ENCODE measurements around the gene ESPNL. TPM values are rescaled to one million over a fixed set of nuclear protein-coding genes. Genes with fewer than 3 reads are reported as not detected.

ESPNL gene
- total RNA-seq, 1 donor from 2014 or later, result 0.69 TPM

DNA sequence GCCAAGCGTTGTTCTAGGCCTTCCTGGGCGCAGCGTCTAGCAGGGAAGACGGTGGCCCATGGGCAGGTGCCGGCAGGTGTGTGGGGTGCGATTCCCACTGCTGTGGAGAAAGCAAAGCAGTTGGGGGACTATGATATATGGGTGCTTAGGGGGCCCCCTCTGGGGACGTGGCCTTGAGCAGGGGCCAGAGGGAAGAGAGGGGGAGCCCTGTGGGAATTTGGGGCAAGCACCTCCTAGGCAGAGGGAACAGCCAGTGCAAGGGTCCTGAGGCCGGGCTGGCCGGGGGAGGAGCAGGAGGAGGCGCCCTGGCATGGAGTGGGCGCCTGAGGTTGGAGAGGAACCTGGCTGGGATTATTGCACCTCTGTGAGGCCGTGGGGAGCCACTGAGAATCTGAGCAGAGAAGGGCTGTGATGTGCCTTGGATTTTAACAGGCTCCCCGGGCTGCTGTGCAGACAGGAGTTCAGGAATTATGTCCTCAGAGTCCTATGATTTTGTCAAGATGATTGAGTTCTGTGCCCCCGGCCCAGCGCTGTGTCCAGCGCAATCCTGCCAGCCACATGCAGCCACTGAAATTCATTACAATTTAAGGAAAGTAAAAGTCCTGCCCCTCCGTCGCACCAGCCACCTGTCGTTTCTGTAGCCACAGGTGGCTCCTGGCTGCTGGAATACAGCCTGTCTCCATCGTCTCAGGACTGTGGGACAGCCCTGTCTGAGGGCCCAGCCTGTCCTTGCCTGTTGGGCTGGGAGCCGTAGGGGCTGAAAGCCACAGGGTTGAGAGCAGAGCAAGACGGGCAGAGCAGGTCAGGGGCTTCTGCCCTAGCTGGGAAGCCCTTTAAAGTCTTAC is 29.2 kb downstream of the ESPNL start:
- DNase-seq, result no peak

DNA sequence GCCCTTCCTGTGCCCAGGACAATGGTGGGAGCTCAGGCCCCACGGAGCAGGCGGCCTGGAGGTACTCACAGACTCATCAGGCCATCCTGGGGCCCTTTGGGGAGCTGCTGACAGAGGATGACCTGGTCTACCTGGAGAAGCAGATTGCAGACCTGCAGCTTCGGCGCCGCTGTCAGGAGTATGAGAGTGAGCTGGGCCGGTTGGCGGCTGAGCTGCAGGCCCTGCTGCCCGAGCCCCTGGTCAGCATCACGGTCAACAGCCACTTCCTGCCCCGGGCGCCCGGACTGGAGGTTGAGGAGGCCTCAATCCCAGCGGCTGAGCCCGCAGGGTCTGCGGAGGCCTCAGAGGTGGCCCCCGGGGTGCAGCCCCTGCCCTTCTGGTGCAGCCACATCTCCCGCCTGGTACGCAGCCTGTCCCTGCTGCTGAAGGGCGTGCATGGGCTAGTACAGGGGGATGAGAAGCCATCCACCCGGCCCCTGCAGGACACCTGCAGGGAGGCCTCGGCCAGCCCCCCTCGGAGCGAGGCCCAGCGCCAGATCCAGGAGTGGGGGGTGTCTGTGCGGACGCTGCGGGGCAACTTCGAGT is 30.1 kb downstream of the ESPNL start:
- no peak for DNase-seq

DNA sequence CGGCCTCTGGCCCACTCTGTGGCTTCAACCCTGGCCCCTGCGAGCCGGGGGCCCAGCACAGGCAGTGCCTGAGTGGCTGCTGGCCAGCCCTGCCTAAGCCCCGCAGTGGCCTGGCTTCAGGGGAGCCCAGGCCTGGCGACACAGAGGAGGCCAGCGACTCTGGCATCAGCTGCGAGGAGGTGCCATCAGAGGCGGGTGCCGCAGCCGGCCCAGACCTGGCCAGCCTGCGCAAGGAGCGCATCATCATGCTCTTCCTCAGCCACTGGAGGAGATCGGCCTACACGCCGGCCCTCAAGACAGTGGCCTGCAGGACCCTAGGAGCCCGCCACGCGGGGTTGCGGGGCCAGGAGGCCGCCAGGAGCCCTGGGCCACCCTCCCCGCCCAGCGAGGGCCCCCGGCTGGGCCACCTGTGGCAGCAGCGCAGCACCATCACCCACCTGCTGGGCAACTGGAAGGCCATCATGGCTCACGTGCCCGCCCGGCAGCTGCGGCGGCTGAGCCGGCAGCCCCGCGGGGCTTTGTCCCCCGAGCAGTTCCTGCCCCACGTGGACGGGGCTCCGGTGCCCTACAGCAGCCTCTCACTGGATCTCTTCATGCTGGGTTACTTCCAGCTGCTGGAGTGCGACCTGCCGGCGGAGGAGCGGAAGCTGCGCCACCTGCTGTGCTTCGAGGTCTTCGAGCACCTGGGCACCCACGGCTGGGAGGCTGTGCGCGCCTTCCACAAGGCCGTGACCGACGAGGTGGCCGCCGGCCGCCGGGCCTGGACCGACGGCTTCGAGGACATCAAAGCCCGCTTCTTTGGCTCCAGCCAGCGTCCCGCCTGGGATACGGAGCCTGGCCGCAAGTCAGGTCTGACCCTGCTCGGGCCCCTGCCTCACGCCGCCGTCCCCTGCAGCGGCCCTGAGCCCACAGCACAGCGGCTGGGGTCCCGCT is 30.8 kb downstream of the ESPNL start:
- DNase-seq, result no peak

- no peak for DNase-seq
These were observed 31.8 kb downstream of the ESPNL start for GRCh38 chr2:238131761-238132462.

- no peak for DNase-seq
These were observed 32.6 kb downstream of the ESPNL start for GRCh38 chr2:238132463-238133450.

GRCh38 chr2:238133499-238134392 is 33.6 kb downstream of the ESPNL start:
- no peak for DNase-seq

GRCh38 chr2:238134393-238134785 is 34.2 kb downstream of the ESPNL start:
- no peak for DNase-seq

DNA sequence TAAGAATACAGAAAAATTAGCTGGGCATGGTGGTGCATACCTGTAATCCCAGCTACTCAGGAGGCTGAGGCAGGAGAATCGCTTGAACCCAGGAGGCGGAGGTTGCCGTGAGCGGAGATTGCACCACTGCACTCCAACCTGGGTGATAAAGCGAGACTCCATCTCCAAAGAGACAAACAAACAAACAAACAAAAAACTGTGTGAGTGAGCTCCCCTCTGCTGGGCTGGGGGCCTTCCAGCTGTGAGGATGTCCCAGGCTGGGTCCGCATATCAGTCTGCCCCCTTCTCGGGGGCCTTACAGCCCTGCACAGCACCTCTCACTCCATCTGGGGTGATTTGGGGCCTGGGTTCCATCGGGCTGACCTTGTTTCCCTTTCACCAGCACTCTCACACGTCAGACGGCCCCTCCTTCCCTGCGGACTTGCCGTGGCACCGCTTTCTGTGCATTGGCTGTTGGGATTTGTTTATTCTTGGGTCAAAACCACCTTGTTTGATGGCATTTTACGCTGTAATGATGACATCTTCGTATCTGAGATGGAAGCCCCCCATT is 35.5 kb downstream of the ESPNL start:
- no peak for DNase-seq

DNA sequence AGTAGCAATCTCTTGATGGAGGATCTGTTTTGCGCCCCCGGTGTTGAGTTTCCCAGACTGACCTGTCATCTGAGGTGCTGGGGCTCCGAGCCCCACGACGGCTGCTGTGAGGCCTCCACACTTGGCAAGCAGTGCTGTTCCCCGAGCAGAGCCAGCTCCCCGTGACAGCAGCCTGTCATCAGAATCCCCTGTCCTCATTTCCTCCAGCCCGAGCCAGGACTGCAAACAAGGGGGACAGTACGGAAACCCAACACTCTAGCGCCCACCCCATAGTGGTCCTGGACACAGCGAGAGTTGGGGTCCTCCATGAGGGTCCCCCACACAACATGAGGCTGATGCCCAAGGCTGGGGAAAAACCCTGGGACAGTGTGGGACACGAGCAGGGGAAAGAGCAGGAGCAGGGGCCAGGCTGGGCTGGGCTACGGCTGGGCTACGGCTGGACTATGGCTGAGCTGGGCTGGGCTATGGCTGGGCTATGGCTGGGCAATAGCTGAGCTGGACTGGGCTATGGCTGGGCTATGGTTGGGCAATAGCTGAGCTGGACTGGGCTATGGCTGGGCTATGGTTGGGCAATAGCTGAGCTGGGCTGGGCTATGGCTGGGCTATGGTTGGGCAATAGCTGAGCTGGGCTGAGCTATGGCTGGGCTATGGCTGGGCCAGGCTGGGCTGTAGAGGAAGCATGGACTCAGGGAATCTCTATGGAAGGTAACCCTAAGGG is 36.8 kb downstream of the ESPNL start:
- no peak for DNase-seq

DNA sequence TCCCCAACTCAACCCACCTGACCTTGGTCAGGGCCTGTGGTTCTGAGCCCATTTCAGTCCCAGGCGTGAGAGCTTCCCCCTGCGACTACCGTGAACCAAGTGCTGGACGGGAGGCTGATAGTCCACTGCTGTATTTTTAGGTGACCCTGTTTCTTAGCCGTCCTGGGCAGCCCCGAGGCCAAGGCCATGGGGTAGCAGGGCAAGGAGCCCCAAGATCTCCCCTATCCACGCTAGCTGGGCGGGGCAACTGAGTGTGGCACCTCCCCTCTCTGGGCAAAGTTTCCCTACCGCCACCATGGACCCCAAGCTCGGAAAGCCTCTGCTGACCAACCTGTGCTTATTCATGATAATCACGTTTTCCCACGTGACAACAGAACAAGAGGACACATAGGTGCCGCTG is 37.7 kb downstream of the ESPNL start:
- no peak for DNase-seq

GRCh38 chr2:238138331-238139195 is 38.4 kb downstream of the ESPNL start, which contains the start of gene KLHL30:
KLHL30 (plus strand) TSS chr2:238138668; CDS start chr2:238140755, 2,087 bp downstream.
- DNase-seq, result no peak

DNA sequence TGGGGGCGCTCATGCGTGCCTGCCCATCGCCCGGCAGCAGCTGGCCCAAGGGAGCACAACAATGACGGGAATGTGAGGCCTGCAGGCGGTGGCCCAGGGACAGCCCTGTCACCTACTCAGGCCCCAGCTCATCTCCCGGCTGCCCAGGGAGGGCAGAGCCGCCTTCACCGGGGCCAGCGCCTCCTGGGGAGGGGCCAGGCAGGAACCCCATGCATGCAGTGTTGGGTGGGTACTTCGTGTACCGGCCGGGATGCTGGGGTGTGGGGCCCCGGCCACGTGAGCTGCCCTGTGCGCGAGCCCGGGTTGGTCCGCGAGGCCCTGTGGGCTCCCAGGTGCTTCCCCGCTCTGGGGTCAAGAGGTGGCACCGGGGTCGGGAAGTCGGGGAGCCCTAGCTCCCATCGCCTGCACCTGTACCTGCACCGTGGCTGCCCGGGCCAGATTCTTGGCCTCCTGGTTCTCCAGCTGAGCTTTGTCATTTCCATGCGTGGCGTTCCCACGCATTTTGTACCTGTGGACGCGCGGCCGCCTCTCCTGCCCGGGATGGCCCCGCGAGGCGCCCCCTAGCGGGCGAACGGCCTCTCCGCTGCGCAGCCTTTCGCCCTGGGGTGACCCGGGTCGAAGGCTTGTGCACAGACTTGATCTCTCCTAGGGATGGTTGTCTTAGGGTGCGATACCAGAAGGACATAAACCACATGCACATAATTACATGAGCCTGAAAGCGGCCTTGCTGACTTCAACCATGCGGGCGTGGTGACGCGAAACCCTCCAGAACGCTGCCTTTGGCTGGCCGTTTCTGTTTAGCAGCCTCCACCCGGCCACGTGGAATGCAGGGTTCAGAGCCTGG is 39.3 kb downstream of the ESPNL start:
- no peak for DNase-seq

DNA sequence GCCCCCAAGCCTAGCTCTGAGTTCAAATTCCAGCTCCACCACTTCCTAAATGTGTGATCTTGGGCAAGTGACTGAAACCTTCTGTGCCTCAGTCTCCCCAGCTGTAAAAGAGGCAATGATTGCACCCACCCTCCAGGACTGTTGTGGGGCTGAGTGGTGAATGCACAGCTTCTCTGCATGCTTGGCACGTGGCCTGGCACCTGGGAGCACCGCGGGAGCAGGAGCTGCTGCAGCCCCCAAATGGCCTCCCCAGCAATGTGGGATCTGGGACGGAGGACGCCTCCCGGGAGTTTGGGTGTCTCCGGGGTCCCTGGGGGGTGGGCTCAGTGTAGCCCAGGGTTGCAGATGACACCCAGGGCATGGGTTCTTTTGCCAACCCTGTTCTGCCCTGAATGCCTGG is 39.9 kb downstream of the ESPNL start:
- DNase-seq, result no peak

DNA sequence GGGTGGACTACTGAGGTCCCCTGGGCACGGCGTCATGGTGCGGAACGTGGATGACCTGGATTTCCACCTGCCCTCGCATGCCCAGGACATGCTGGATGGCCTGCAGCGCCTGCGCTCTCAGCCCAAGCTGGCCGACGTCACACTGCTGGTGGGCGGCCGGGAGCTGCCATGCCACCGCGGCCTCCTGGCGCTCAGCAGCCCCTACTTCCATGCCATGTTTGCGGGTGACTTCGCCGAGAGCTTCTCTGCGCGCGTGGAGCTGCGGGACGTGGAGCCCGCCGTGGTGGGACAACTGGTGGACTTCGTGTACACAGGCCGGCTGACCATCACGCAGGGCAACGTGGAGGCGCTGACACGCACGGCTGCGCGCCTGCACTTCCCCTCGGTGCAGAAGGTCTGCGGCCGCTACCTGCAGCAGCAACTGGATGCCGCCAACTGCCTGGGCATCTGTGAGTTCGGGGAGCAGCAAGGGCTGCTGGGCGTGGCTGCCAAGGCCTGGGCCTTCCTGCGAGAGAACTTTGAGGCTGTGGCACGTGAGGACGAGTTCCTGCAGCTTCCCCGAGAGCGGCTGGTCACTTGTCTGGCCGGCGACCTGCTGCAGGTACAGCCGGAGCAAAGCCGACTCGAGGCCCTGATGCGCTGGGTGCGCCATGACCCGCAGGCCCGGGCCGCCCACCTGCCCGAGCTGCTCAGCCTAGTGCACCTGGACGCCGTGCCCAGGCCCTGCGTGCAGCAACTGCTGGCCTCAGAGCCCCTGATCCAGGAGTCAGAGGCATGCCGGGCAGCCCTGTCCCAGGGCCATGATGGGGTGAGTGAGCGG is 40.8 kb downstream of the ESPNL start:
- no peak for DNase-seq

GRCh38 chr2:238141541-238142318 is 41.6 kb downstream of the ESPNL start:
- no peak for DNase-seq

Measured in skin of body (tissue), 2 donors.